ENCODE measurements around the gene MMP25.
"Not testable (repeated sequence)": the region's sequence is repeated elsewhere in the genome, so short reads cannot be mapped to it uniquely, and the experiment has no call there.

MMP25 gene

DNA sequence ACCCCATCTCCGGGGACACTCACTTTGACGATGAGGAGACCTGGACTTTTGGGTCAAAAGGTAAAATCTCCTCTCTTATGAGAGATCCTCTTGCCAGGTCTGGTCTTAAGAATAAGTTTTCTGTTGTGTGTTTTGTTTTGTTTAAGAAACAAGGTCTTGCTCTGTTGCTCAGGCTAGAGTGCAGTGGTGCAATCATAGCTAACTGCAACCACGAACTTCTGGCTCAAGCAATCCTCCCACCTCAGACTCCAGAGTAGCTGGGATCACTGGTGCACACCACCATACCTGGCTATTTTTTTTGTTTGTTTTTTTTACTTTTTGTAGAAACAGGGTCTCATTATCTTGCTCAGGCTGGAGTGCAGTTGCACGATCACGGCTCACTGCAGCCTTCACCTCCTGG is 4.1 kb downstream of the MMP25 start:
- Histone ChIP-seq H3K4me1 (ENCODE audit: control insufficient read depth, insufficient read depth, low read length, unreplicated experiment) (no peaks in the 10 kb centered on the region), H3K79me2 (ENCODE audit: control insufficient read depth, insufficient read depth, low read length, unreplicated experiment) (no peaks in the 10 kb centered on the region), H3K4me3 (ENCODE audit: low read depth, low read length) (no peak overlapping the region), H3K27ac (ENCODE audit: low read depth, low read length) (no peak overlapping the region), H2AFZ (ENCODE audit: low read length, unreplicated experiment) (no peak overlapping the region), H3K27me3 (ENCODE audit: insufficient read depth, low read length) (peaks cover 29% of the 10 kb centered on the region), H3K36me3 (ENCODE audit: insufficient read depth, low read length) (no peaks in the 10 kb centered on the region)

DNA sequence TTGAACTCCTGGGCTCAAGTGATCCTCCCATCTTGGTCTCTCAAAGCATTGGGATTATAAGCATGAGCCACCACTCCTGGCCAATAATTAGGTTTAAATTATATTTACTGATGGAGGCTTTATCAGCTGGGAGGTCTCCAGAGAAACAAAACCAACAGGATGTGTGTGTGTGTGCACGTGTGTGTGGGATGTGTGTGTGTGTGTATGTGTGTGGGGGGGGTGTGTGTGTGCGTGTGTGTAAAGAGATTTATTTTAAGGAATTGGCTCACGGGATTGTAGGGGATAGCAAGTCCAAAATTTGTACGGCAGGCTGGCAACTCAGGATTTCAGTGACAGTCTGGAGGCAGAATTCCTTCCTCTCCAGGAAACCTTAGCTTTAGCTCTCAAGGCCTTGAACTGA is 4.6 kb downstream of the MMP25 start:
- no peak overlapping the region for H3K4me3 ChIP-seq (ENCODE audit: low read depth, low read length)
- H3K27ac ChIP-seq (ENCODE audit: low read depth, low read length), result no peak overlapping the region
- peaks cover 25% of the 10 kb centered on the region for H3K27me3 ChIP-seq (ENCODE audit: insufficient read depth, low read length)
- no peaks in the 10 kb centered on the region for H3K36me3 ChIP-seq (ENCODE audit: insufficient read depth, low read length)
- no peak overlapping the region for H2AFZ ChIP-seq (ENCODE audit: low read length, unreplicated experiment)
- H3K4me1 ChIP-seq (ENCODE audit: control insufficient read depth, insufficient read depth, low read length, unreplicated experiment), result no peaks in the 10 kb centered on the region
- H3K79me2 ChIP-seq (ENCODE audit: control insufficient read depth, insufficient read depth, low read length, unreplicated experiment), result no peaks in the 10 kb centered on the region

DNA sequence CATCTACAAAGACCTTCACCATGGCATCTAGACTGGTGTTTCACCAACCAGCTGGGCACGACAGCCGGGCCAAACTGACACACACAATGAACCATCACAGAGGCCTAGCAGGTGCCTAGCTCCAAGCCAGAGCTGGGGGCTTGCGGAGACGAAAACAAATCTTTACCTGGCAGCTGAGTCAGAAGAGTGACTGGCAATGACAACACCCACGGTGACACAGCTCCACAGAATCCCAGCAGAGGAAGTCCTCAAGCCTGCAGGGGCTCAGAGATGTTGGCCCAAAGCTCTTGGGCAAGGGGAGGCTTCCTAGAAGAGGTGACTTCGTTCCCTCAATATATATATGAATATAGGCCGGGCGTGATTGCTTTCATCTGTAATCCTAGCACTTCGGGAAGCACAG is 5.1 kb downstream of the MMP25 start:
- Histone ChIP-seq H3K36me3 (ENCODE audit: insufficient read depth, low read length) (no peaks in the 10 kb centered on the region), H2AFZ (ENCODE audit: low read length, unreplicated experiment) (no peak overlapping the region), H3K27me3 (ENCODE audit: insufficient read depth, low read length) (peaks cover 20% of the 10 kb centered on the region), H3K4me1 (ENCODE audit: control insufficient read depth, insufficient read depth, low read length, unreplicated experiment) (no peaks in the 10 kb centered on the region), H3K27ac (ENCODE audit: low read depth, low read length) (no peak overlapping the region), H3K4me3 (ENCODE audit: low read depth, low read length) (no peak overlapping the region), H3K79me2 (ENCODE audit: control insufficient read depth, insufficient read depth, low read length, unreplicated experiment) (no peaks in the 10 kb centered on the region)

DNA sequence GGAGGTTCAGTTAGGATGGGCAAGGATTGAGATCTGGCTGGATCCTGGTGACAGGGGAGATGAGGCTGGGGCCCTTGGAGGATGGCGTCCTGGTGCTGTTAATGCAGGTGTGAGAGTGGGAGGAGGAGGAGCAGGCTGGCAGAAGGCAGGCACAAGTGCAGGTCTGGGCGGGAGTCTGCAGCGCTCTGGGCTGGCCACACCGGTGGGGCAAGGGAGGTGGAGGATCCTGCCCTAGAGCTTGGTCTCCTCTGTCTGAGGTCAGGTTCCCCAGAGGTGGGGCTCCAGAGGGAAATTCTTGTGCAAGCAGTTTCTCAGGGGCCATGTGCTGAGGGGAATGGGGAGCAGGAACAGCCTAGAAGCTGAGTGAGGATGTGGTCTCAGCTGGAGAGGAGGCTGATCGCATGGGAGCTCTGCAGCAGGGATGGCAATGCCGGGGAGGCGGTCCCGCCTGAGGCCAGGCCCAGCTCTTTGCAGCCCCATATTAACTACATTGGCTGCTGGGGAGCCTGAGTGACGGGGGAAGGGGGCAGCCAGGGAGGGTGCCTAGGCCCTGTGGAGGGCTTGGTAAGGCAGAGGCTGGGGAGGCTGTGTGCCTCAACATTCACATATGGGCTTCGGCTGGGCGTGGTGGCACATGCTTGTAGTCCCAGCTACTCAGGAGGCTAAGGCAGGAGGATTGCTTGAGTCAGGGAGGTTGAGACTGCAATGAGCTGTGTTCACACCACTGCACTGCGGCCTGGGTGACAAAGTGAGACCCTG is 6.4 kb downstream of the MMP25 start:
- H3K27me3 ChIP-seq (ENCODE audit: insufficient read depth, low read length); H3K4me1 ChIP-seq (ENCODE audit: control insufficient read depth, insufficient read depth, low read length, unreplicated experiment); H2AFZ ChIP-seq (ENCODE audit: low read length, unreplicated experiment); H3K36me3 ChIP-seq (ENCODE audit: insufficient read depth, low read length); H3K4me3 ChIP-seq (ENCODE audit: low read depth, low read length); H3K79me2 ChIP-seq (ENCODE audit: control insufficient read depth, insufficient read depth, low read length, unreplicated experiment); H3K27ac ChIP-seq (ENCODE audit: low read depth, low read length): not testable (repeated sequence)

DNA sequence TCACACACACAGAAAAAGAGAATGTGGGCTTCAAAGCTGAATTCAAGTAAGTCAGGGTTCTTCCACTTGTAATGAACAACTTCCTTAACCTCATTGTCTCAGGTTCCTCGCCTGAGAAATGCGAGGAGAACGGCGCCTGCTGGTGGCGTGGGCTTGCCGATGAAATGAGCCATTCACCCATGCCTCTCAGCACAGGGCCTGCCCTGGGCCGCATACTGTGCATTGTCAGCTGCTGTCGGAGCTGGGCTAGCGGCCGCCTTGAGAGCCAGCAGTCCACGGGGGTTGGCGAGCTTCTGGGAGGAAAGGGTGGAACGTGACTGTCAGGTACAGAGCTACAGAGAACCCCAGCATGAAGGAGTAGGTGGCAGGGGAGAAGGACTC is 7.0 kb downstream of the MMP25 start:
- H3K4me3 ChIP-seq (ENCODE audit: low read depth, low read length); H3K4me1 ChIP-seq (ENCODE audit: control insufficient read depth, insufficient read depth, low read length, unreplicated experiment); H3K79me2 ChIP-seq (ENCODE audit: control insufficient read depth, insufficient read depth, low read length, unreplicated experiment); H3K27ac ChIP-seq (ENCODE audit: low read depth, low read length); H3K27me3 ChIP-seq (ENCODE audit: insufficient read depth, low read length); H2AFZ ChIP-seq (ENCODE audit: low read length, unreplicated experiment); H3K36me3 ChIP-seq (ENCODE audit: insufficient read depth, low read length): not testable (repeated sequence)

DNA sequence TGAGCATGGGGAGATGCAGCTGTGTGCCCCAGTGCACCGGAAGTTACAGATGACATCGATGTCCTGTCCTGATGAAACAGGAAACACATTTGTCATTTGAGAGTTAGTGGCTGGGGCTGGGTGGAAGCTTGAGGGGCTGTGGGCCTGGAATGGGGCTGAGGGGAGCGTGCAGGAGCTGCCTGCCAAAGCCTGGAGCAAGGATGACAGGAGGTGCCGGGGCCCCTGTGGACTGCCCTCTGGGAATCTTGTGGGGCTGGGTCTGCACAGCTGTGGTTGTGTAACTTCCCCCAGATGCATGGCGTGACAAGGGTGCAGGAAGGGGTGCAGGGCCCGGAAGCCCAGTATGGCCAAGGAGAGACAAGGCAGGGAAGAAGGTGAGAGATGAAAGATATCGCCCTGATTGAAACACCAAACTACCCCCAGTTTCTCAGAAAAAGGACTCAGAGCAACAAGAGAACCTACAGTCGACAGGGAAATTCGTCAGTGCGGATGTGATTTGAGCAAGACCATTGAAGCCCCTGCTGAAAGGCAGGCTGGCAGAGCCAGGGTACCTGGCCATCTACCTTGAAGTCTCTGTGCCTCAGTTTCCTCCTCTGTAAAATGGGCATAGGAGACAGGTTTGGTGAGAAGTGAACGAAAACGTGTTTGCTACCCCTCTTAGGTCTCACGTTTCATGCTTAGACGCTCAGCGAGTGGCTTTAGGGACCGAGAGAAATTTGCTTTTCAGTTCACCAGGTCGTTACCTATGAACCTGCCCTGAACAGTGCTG is 8.8 kb downstream of the MMP25 start:
- peaks cover 10% of the 10 kb centered on the region for H3K4me1 ChIP-seq (ENCODE audit: control insufficient read depth, insufficient read depth, low read length, unreplicated experiment)
- no peaks in the 10 kb centered on the region for H3K27me3 ChIP-seq (ENCODE audit: insufficient read depth, low read length)
- H3K4me3 ChIP-seq (ENCODE audit: low read depth, low read length), result no peak overlapping the region

DNA sequence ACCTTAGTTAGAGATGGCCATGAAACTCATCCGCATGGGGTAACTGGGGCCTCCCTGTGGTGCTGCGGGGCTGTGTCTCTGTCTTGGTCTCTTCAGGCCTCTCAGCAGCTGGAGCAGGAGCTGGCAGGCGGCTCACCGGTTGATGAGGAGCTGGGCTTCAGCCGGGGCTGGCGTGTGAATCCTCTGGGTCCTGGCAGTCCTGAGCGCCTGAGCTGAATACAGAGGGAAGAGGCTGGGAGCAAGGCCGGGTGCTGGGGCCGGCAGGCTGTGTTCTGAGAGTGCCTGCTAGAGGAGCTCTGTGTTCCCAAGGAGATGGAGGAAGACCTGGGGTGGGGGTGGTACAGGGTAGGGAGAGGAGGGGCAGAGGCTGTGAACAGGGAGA is 9.4 kb downstream of the MMP25 start:
- H3K4me3 ChIP-seq (ENCODE audit: low read depth, low read length); H3K36me3 ChIP-seq (ENCODE audit: insufficient read depth, low read length); H2AFZ ChIP-seq (ENCODE audit: low read length, unreplicated experiment); H3K79me2 ChIP-seq (ENCODE audit: control insufficient read depth, insufficient read depth, low read length, unreplicated experiment); H3K27ac ChIP-seq (ENCODE audit: low read depth, low read length); H3K27me3 ChIP-seq (ENCODE audit: insufficient read depth, low read length): not testable (repeated sequence)
- H3K4me1 ChIP-seq (ENCODE audit: control insufficient read depth, insufficient read depth, low read length, unreplicated experiment), result peaks cover 10% of the 10 kb centered on the region

More for the DNA sequence above, 8.8 kb downstream of the MMP25 start:
- no peak overlapping the region for H3K27ac ChIP-seq (ENCODE audit: low read depth, low read length)
- H3K36me3 ChIP-seq (ENCODE audit: insufficient read depth, low read length), result no peaks in the 10 kb centered on the region
- H3K79me2 ChIP-seq (ENCODE audit: control insufficient read depth, insufficient read depth, low read length, unreplicated experiment), result no peaks in the 10 kb centered on the region
- no peak overlapping the region for H2AFZ ChIP-seq (ENCODE audit: low read length, unreplicated experiment)

DNA sequence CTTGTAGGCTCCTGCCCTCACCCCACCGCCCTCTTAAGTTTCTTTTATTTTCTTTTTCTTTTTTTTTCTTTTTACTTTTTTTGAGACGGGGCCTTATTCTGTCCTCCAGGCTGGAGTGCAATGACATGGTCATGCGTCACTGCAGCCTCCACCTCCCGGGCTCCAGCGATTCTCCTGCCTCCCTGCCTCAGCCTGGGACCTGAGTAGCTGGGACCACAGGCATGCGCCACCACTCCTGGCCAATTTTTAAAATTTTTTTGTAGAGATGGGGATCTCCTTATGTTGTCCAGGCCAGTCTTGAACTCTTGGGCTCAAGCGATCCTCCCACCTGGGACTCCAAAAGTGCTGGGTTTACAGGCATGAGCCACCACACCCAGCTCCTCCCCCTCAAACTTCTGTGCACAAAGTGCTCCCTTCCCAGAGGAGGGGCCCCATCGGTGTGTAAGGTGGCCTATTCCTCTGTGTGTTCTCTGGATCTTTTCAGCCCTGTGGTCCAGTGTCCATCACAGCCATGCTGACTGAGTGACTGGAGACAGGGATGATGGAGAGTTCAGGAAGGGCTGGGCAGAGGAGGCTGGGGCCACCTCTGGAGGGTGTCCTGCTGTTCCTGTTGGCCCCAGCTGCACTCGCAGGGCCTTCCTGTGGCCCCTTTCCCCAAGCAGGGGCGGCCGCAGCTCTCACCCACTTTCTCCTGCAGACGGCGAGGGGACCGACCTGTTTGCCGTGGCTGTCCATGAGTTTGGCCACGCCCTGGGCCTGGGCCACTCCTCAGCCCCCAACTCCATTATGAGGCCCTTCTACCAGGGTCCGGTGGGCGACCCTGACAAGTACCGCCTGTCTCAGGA is 10.2 kb downstream of the MMP25 start:
- Histone ChIP-seq H3K4me1 (ENCODE audit: control insufficient read depth, insufficient read depth, low read length, unreplicated experiment) (peaks cover 10% of the 10 kb centered on the region), H2AFZ (ENCODE audit: low read length, unreplicated experiment) (no peak overlapping the region), H3K36me3 (ENCODE audit: insufficient read depth, low read length) (no peaks in the 10 kb centered on the region), H3K4me3 (ENCODE audit: low read depth, low read length) (no peak overlapping the region), H3K79me2 (ENCODE audit: control insufficient read depth, insufficient read depth, low read length, unreplicated experiment) (no peaks in the 10 kb centered on the region), H3K27me3 (ENCODE audit: insufficient read depth, low read length) (no peaks in the 10 kb centered on the region), H3K27ac (ENCODE audit: low read depth, low read length) (no peak overlapping the region)

DNA sequence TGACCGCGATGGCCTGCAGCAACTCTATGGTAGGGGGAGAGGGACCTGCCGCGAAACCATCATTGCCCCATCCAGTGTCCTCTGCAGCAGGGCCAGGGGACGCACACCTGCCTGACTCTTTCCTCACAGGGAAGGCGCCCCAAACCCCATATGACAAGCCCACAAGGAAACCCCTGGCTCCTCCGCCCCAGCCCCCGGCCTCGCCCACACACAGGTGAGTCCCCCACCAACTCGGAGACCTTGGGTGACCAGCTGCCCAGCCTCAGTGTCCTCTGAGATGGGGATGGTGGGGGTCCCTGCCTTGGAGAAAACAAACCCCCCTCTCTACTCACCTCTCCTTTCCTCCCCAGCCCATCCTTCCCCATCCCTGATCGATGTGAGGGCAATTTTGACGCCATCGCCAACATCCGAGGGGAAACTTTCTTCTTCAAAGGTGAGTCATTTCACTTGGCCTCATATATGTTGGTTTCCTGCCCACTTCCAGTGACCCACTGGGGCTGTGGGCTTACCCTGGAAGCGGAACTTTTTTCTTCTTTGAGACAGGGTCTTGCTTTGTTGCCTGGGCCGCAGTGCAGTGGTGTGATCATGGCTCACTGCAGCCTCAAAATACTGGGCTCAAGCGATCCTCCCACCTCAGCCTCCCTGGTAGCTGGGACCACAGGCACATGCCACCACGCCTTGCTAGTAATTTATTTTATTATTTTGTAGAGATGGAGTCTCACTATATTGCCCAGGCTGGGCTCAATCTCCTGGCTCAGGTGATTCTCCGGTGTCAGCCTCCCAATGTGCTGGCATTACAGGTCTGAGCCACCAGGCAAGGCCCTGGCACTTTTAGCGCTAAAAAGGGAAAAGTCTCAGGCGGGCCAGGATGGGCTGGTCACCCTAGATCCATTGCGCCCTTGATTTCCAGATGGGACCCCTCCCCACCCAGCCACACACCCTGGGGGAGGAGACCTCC is 11.1 kb downstream of the MMP25 start:
- Histone ChIP-seq H3K4me1 (ENCODE audit: control insufficient read depth, insufficient read depth, low read length, unreplicated experiment) (peaks cover 10% of the 10 kb centered on the region), H3K27me3 (ENCODE audit: insufficient read depth, low read length) (no peaks in the 10 kb centered on the region), H3K27ac (ENCODE audit: low read depth, low read length) (no peak overlapping the region), H3K79me2 (ENCODE audit: control insufficient read depth, insufficient read depth, low read length, unreplicated experiment) (no peaks in the 10 kb centered on the region), H3K4me3 (ENCODE audit: low read depth, low read length) (peak overlapping the region; percentile 98), H3K36me3 (ENCODE audit: insufficient read depth, low read length) (no peaks in the 10 kb centered on the region), H2AFZ (ENCODE audit: low read length, unreplicated experiment) (no peak overlapping the region)

Data from ACC112 (cell line).